Astrocyte of the spinal cord (primary cell): ENCODE measurements around the gene CYP2J2.

ENCODE experiments used
- DNase-seq: peaks from one replicate; pipeline ENCODE4 v3.0.0; 2011; ENCODE audit warnings: low read depth, low spot score
- H3K4me3 ChIP-seq: 2 replicates; pipeline ENCODE4 v1.5.1; 2011; ENCODE audit warnings: low read depth, mild to moderate bottlenecking, low read length, moderate library complexity
- CTCF ChIP-seq: IDR thresholded peaks from 2 replicates; pipeline ENCODE4 v1.5.1; 2012; ENCODE audit warnings: low read depth, mild to moderate bottlenecking, low read length, inconsistent platforms
- in situ Hi-C: cut with HindIII; loops from 2 replicates; pipeline ENCODE4 v1.10.0; 2017; ENCODE audit warnings: low sequenced_read_pairs

Gene CYP2J2

GRCh38 chr1:59846895-59847282, 79.7 kb downstream of the CYP2J2 start:
- in situ Hi-C loops: no loop called here
- TF ChIP-seq CTCF: no peak

GRCh38 chr1:59846209-59846894, 80.2 kb downstream of the CYP2J2 start:
- no peak overlapping the region for H3K4me3 ChIP-seq
- in situ Hi-C loops: no loop called here
- DNase-seq: no peak
- no peak for TF ChIP-seq CTCF

More at GRCh38 chr1:59846895-59847282, 79.7 kb downstream of the CYP2J2 start:
- no peak for DNase-seq
- H3K4me3 ChIP-seq: no peak overlapping the region

- in situ Hi-C loops: no loop called here
- TF ChIP-seq CTCF: no peak
- H3K4me3 ChIP-seq: no peak overlapping the region
- no peak for DNase-seq
Observed at GRCh38 chr1:59845091-59845490, 81.5 kb downstream of the CYP2J2 start.
